ENCODE data around the gene PXDN.
"Not testable (repeated sequence)": the region's sequence is repeated elsewhere in the genome, so short reads cannot be mapped to it uniquely, and the experiment has no call there.

PXDN gene

GRCh38 chr2:1626271-1626681, 118.0 kb downstream of the PXDN start:
- no peak for DNase-seq

- DNase-seq, result no peak
Measured at GRCh38 chr2:1625281-1626001, 118.9 kb downstream of the PXDN start.

DNA sequence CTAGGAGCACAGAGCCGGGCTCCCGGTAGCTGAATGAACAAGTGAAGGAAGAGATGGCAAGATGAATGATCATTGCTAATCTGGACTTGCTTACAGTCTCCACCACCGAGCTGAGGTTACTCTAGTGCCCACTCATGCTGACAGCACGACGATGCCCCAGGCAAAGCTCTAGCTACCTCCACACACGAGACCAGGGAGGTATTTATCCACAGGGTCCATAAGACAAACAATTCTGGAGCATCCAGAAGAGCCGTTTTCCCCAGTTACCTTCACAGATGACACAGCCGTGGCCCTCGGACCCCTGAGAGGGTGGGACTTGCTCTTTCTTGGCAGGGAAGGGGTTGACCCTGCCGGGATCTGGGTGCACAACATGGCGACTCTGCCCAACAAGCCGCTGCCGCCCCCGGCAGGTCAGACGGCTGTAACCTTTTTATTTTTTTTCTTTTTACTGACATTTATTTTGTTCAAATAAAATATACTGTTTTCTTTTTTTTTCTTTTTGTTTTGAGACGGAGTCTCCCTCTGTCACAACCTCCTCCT, 120.3 kb downstream of the PXDN start:
- no peak for DNase-seq

DNA sequence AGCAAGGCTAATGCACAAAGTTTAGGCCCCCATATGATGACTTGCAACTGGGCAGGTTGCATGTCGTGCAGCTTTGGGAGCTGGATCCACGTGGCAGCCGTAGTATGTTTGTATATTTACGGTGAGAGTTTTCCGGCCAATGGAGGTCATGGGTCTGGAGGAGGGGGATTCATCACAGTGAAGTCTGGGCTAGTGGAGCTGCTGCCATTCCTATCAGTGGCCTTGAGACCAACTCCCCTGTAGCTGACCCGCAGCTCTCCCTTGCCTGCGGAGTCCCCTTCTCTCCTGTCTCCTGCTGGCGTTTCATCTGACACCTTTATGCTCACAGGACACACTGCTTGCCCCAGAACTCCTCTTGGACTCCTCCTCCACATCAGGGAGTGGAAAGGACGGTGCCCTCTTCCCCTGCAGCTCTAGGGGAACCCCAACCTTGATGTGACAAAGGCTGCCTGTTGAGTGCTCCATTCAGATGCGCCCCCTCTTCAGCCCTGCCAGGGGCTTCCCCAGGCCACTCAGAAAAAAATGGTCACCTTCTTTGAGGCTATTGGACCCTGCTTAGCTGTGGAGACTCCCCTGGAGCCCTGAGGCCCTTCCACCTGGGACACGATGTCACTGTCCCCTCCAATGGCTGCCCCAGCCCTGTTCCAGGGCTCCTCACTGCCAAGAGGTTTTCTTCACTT, 121.7 kb downstream of the PXDN start:
- DNase-seq, result no peak

- not testable (repeated sequence) for DNase-seq
Measured at GRCh38 chr2:1621976-1622375, 122.3 kb downstream of the PXDN start.

DNA sequence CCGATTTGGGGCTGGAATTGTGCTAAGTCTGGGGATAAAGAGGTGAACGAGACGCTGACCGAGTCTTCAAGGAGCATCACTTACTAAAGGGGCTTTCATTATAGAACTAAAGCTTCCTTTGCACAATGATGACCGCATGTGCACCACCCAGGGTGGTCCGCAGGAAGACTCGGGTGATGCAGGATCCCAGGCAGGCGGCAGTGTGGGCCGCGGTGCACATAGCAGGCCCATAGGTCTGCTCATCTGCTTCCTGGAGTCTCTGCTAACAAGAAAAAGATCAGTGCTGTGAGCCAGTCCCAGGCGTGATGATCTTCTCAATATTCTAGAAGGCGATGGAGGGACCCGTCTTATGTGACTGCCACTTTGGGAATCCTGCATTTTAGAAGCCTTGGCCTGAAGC, 122.8 kb downstream of the PXDN start:
- DNase-seq, result no peak

DNA sequence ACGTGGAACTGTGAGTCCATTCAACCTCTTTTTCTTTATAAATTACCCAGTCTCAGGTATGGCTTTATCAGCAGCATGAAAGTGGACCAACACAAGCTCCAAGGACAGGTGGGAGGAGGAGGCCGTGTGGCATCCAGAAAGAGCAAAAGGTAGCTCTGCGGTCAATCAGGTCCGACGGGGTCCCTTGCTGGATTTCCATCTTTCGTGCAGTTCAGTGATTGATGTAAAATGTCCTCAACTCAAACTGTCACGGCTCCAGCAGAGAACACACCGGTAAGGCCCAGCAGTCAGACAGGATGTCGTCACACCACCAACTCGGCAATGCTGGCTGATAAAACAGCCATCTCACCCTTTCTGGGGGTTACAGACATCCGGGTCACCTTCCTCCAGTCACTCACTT, 123.3 kb downstream of the PXDN start:
- DNase-seq, result no peak

DNA sequence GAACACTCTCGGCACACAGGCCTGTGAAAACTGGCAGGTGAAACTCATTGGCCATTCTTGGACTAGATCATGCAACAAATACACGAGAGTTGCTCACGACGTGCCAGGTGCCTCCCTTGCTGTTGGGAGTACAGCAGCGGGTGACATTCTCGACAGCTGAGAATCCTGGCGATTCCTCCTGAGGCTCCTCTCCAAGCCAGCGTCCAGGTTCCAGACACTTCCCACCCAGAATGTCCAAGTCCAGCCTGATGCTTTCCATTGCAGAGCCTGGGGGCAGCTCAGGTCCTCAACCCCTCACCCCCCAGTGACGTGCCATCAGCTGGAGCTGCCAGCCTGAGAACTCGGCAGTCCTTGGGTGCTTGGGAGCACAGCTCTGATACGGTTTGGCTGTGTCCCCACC, 124.2 kb downstream of the PXDN start:
- no peak for DNase-seq

GRCh38 chr2:1619556-1619955, 124.8 kb downstream of the PXDN start:
- DNase-seq, result no peak

DNA sequence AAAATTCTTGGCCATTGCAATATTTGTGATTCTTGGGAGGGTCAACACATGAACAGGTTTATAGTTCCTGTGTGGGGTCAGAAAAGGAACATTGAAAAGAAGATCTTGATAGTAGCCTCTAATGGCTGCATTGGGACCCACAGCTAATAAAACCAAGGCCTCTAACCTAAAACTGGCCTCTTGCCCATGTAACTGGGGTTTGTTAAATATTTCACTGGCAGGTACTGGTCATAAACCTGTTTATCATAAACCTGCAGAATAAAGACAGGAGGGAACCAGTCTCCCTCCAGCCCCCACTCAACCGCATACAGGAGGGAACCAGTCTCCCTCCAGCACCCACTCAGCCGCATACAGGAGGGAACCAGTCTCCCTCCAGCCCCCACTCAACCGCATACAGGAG, 125.3 kb downstream of the PXDN start:
- no peak for DNase-seq

DNA sequence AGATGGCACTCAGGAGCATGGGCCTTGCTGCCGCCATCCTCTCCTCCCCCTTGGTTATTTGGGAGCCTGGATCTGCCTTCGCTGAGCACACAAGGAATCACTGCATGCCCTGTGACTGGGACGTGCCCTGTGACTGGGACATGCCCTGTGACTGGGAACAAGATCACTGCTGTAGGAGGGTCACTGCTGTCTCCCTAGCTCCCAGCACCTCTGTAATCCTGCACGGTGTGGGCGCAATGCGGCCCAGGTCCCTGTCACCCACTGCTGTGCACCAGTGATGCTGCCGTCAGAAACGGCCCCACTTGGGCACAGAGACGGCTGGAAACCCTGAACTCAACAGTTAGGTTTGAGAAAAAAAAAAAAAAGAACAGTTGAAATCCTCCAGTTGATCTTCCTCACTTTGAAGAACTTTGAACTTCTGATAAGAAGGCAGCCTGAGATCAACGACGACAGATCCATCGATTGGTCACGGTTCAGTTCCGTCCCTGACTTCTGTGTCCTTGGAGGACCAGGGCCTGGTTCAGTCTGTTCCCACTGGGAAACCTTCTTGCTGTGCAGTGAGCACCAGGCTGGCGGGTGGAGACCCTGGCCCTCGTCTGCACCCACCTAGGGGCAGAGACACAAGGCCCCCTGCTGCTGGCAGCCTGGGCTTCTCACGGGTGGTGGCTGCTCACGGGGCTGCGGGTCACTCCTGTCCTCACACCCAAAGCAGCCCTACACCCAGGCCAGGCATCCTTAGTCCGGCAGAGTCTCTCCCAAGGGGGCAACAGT, 125.9 kb downstream of the PXDN start:
- DNase-seq, result no peak

- no peak for DNase-seq
Measured at GRCh38 chr2:1617425-1618021, 126.8 kb downstream of the PXDN start.

- DNase-seq, result no peak
Measured at GRCh38 chr2:1614564-1614963, 129.8 kb downstream of the PXDN start.

- no peak for DNase-seq
Measured at GRCh38 chr2:1613731-1614354, 130.5 kb downstream of the PXDN start.

- no peak for DNase-seq
Measured at GRCh38 chr2:1613078-1613445, 131.3 kb downstream of the PXDN start.

- no peak for DNase-seq
Measured at GRCh38 chr2:1612391-1613077, 131.8 kb downstream of the PXDN start.

GRCh38 chr2:1611886-1612285, 132.4 kb downstream of the PXDN start:
- no peak for DNase-seq

GRCh38 chr2:1610096-1610485, 134.2 kb downstream of the PXDN start:
- DNase-seq, result no peak

DNA sequence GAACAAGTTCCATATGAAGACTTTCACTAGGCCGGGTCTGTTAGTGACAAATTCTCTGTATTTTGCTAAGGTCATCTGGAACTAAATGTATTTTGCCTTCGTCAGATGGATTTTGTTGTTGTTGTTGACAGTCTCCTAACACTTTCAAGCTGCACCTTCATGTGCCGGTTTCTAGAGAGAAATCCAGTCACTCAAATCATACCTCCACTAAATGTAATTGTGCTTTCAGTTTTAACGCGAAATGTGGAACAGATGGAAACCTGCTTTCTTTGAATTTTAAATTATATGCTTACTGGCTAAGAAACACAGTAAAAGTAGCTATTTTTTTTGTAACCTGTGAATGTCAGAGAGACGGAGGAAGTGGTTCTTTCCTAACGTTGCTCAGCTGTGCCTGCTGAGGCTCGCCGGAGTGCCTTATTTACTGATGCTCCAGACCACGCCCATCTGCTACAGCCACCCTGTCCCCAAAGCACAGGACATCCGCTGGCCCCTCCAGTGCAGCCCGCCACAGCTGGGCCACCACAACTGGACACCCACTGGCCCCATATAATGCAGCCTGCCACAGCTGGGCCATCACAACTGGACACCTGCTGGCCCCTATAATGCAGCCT, 134.7 kb downstream of the PXDN start:
- DNase-seq, result no peak

DNA sequence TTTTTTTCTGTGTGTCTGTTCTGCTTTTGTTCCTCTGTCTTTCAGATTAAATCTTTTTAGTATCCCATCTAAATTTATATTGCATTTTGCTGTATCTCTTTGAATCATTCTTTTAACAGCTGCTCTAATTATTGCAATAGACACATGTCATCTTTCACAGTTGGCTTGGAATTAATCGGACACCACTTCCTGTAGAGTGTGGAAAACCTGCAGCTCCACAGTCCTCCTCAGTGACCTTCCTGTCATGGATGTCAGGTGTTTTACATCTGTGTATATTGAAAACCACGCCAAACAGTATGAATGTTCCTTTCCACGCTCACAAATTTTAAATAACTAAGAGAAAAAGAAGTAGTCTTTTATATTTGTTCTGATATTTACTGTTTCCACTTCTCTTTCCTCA, 135.3 kb downstream of the PXDN start:
- DNase-seq, result no peak

- no peak for DNase-seq
Measured at GRCh38 chr2:1607971-1608688, 136.2 kb downstream of the PXDN start.

All from activated T-cell treated with anti-CD3 and anti-CD28 coated beads, Interleukin-2, amount 50 U/mL, for 48 hours (primary cell).